Measurements from ENCODE around the gene ARHGAP42.
"Not testable (repeated sequence)": the region's sequence is repeated elsewhere in the genome, so short reads cannot be mapped to it uniquely, and the experiment has no call there.

ARHGAP42 gene

GRCh38 chr11:100687054-100687629 lies at the start of gene ARHGAP42:
Gene ARHGAP42, plus strand, starts transcription at chr11:100687288. Its CDS starts 391 bp downstream, at chr11:100687679.
- peak; percentile 24 for DNase-seq (ENCODE audit: low spot score)

DNA sequence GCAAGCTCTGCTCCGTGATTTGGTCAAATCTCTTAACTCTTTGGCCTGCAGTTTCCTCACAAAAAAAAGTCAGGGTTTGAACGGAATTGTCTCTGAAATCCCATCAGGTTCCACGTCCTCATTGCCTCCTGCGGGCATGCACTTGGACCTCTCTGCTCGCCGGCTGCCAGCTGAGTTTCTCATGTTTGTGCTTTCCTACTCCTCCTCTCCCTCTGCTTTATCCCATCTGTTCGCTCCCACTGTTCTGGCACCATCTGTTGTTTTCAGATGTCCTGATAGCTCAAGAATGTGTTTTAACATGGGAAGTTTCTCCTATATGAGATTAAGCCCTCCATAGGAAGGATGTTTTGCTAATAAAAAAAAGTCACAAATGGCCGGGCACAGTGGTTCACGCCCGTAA lies 49.4 kb upstream of the ARHGAP42 start:
- DNase-seq (ENCODE audit: low spot score) = no peak

DNA sequence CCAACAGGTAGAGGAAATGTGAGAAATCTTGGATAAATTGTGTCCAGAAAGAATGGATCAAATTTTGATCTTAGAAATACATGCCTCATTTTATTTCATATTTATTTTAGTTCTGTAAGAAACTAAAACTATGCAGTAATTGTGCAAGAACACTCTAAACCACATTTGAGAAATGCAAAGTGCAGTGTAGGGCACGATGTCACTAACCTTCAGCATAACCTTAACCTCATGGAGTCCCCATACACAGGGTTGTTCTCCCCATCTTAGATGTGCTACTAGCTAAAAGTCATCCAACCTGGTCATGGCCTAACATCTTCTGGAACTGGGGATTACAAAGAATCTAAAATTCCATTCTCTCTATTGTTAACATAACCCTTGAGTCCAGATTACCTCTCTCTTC lies 48.4 kb upstream of the ARHGAP42 start:
- DNase-seq (ENCODE audit: low spot score) = no peak

DNA sequence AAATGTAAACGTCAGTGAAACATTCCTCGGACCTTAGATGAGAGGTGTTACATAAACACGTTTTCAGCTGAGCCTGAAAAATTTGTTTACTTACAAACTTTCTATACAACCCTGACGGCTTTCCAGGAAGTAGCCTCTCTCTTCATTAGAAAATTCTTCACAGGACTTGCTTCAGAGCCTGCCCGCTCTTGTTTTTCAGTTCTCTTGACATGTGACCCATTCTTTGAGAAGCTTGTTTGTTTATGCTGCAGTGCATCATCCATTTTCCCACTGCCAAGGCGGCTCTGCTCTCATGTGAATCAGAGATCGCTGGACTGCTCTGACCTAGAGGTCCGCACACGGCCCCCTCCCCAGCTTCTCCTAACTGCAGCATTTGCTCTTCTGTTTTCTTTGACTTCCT lies 47.9 kb upstream of the ARHGAP42 start:
- DNase-seq (ENCODE audit: low spot score) = no peak

DNA sequence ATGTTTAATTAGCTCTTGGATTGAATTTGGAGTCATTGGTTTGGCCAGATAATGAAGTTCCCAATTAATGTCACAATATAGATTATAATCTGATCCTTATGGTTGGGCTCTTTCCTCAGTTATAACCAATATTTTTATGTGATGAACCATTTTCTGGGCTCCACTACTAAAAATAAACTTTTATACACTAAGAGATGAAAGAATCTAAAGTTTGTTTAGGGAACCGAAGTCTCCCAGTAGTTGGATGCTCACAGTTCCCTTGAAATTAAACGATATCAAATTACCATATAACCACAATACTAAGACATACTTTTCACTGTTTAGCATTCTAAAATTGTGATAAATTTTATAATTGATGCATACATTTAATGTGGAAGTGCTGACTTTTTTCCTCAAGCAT lies 47.0 kb upstream of the ARHGAP42 start:
- DNase-seq (ENCODE audit: low spot score) = no peak

DNA sequence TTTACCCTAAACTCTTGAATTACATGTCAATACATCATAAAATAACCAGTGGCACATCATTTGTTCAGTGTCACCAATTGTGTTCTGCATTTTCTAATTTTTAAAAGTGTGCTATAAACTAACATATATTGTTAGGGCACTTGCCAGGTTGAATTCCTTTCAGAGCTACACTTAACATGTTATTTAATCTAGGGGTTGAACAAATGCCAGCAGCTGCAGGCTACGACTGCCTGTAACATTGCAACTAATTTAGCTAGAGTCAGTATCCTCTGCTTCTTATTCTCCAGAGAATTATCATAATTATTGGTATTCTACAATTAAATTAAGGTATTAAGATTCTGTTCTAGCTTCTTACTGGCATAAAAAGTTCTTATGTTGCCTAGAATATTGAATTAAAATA lies 46.4 kb upstream of the ARHGAP42 start:
- DNase-seq (ENCODE audit: low spot score) = no peak

DNA sequence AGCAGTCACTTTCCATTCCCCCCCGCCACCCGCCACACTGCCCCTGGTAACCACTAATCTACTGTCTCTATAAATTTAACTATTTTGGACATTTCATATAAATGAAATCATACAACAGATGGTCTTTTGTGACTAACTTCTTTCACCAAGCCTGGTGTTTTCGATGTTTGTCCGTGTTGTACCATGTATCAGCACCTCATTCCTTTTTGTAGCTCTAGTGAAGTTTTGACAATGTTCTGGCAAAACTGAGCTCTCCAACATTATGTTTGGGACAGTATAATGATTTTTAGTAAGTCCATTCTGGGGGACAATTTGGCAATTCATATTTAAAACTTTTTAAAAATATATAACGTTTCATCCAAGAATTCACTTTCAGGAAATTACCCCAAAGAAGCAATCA lies 45.6 kb upstream of the ARHGAP42 start:
- DNase-seq (ENCODE audit: low spot score) = no peak

- DNase-seq (ENCODE audit: low spot score) = no peak
Measured at GRCh38 chr11:100646545-100646944, 40.5 kb upstream of the ARHGAP42 start.

- DNase-seq (ENCODE audit: low spot score) = no peak
Measured at GRCh38 chr11:100647861-100648260, 39.2 kb upstream of the ARHGAP42 start.

- no peak for DNase-seq (ENCODE audit: low spot score)
Measured at GRCh38 chr11:100663583-100663982, 23.5 kb upstream of the ARHGAP42 start.

DNA sequence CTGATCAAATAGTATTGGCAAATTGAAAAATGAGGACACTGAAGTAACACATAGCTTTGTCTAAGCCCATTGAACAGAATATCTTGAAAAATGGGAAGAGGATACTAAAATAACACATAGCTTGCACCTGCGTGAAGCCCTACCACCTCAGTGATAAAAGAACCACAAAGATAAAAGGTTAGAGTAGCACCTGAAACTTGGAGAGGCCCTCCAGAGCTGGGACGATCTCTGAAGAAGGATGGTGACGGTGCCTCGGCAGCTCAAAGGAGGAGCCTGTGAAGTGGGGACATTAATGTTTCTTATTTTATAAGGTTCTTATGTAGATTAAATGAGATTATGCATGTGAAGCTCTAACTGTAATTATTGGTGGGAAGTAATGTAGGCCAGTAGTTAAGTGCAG lies 23.1 kb upstream of the ARHGAP42 start:
- no peak for DNase-seq (ENCODE audit: low spot score)

GRCh38 chr11:100666816-100667215 lies 20.3 kb upstream of the ARHGAP42 start:
- DNase-seq (ENCODE audit: low spot score) = not testable (repeated sequence)

DNA sequence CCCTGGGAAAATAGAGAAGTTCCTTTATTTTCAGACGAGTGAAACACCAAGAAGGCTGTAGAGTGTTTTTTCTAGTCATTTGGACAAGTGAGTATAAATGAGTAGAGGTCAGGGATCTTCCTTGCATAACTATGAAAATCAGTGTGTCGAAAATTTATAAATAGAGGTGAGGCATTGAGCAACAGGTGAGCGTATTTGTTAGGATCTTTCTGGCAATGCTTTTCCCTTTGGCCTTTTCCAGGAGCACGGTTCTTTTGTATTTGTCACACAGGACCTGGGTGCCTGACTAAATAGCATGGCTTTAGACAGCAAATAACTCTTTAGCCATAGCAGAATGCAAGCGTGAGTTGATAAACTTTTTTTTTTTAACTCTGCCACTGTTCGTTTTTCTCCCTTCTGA lies 19.6 kb upstream of the ARHGAP42 start:
- DNase-seq (ENCODE audit: low spot score) = no peak

DNA sequence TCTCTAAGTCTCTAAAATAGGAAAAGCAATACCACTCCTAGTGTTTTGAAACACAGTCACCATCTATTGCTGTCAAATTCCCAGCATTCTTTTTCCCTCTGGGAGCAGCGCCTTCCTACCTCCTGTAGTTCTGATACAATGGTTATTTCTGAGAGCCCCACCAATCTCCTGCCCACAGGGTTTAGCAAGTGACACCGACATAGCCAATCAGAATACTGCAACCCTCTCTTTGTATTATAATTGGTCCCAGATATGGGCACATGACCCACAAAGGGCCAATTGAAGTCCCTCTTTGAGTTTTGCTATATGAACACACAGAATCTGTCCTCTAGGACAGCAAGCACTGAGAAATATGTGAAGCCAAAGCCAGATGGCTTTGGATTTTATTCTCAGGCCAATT lies 16.9 kb upstream of the ARHGAP42 start:
- no peak for DNase-seq (ENCODE audit: low spot score)

GRCh38 chr11:100671471-100671870 lies 15.6 kb upstream of the ARHGAP42 start:
- no peak for DNase-seq (ENCODE audit: low spot score)

DNA sequence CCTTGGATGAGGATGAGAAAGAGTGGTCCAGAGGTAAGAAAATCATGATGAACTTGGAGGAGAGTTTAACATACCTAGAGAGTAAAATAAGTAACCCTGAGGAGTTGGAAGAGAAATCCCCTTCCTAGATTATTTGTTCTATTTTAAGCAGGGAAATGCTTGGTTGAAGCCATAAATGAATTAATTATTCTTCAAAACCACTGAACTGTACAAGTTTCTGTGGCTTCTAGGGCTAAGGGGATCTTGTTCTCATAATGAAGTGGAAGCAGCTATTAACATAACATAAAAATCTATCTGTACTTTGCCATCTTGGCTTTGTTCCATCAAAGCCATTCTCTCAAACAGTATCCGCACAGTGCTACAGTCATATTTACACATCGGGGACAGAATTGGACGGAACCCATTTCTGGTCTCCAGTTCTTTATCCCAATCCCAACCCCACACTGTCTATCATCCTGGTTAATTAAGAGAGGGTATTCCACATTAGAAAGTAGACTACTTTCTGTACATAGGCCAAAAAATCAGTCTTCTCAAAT lies 14.5 kb upstream of the ARHGAP42 start:
- no peak for DNase-seq (ENCODE audit: low spot score)

GRCh38 chr11:100673063-100673462 lies 14.0 kb upstream of the ARHGAP42 start:
- no peak for DNase-seq (ENCODE audit: low spot score)

DNA sequence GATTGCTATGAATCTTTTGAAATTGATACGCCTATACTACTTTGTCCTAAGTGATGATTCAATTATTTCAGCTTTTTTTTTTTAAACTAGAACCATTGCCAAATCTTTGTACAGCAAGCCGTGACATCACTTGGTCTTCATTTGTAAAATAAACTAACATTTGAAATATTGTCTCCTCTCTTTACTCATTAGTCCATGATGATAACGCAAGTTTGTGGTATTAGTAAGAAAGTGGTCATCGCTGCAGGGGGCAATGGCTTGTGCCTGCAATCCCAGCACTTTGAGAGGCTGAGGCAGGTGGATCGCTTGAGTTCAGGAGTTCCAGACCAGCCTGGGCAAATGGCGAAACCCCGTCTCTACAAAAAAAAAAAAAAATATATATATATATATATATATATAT lies 12.9 kb upstream of the ARHGAP42 start:
- DNase-seq (ENCODE audit: low spot score) = no peak

DNA sequence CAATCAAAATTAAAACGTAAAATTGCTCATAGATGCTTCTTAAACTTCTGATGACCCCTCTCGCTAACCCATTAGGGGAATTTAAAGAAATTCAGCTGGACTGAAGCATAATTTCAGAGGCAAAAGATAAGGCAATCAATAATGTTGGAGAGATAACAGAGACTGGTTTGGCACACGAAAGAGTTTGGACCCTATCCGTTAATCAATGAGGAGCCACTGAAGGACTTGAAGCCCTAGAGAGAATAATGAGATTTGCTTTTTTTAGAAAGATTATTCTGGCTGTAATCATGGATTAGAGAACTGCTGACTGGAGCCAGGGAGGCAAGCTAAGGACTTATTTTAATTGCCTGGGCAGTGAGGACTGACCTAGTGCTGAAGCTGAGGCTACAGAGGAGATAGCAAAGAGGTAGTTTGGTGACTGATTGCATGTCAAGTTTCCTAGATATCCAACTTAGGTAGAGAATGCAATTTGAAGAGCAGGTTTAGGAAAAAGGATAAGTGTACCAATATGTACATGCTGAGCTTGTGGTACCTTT lies 11.9 kb upstream of the ARHGAP42 start:
- DNase-seq (ENCODE audit: low spot score) = no peak

- no peak for DNase-seq (ENCODE audit: low spot score)
Measured at GRCh38 chr11:100676901-100677300, 10.2 kb upstream of the ARHGAP42 start.

DNA sequence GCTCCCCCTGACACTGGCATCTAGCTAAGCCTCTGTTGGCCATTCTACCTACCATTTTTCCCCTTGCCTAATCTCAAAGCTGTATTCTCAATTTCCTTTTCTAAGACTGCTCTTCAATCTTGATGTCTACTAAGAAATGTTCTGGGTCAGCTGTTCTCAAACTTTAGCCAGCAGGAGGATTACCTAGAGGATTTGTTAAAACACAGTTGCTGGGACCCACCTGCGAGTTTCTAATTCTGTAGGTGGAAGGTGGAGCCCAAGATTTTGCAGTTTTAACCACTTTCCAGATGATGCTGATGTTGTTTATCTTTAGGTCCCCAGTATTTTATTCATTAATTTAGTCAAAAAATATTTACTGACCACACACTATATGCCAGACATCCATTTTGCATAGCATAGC lies 9.3 kb upstream of the ARHGAP42 start:
- no peak for DNase-seq (ENCODE audit: low spot score)

DNA sequence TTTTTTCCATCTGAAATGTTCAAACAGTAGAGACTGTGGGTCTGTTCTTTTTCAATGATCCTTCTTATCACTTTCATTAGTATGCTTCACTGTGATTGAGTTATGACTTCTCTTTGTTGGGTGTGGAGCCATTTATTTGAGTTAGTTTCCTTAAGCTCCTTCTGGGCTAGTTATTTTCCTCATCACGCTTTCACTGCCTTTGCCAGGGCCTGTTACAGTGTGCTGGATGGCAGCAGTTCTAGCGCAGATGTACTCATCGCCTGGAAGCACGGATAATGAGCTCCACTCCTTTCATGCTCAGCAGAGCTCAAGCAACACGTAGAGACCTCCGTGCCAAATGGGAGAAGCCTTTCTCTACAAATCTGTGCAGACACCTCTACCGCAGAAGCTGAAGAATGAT lies 7.0 kb upstream of the ARHGAP42 start:
- DNase-seq (ENCODE audit: low spot score) = no peak

DNA sequence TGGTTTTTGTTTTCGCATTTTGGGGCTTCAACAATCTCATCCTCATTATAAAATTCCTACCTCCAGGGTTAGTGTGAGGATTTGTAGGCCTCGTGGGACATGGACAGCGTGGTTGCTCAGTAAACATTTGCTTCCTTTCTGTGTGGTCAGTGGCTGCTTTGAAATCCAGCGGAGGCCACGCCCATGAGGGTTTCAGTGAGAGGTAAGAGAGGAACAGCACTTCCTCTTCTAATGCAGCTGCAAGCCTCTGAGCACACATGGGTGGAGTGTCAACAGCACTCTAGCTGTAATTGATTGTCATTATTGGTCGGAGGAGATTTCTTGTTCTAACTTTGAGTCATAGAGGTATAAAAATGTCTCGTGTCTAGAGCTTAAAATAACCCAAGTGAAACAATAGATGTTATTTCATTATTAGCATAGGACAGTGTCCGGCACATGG lies 6.0 kb upstream of the ARHGAP42 start:
- peak; percentile 16 for DNase-seq (ENCODE audit: low spot score)

Measured in activated CD4-positive, alpha-beta T cell treated with anti-CD3 and anti-CD28 coated beads, Interleukin-2, Interleukin-4, amounts not matched to agents 100 ng/mL and 50 ng/mL, durations not matched to agents 16 hours and 8 hours (primary cell).